Tibial nerve (tissue), 4 donors: Measurements from ENCODE around the gene HSCB. TPM values are rescaled to one million over a fixed set of nuclear protein-coding genes. Genes with fewer than 3 reads are reported as not detected.
"Not testable (repeated sequence)": the region's sequence is repeated elsewhere in the genome, so short reads cannot be mapped to it uniquely, and the experiment has no call there.

Source experiments
- DNase-seq, 2 donors: peaks; one replicate each; pipeline ENCODE4 v3.0.0-alpha.2; 2019; ENCODE audit warnings: low spot score in 2 of 2
- H3K27ac ChIP-seq, 4 donors: fragments of 200-600 bp; sonication (generic) in 3 of 4; one replicate each; pipeline ENCODE4 v1.5.1; 2017 to 2019; ENCODE audit warnings: mild to moderate bottlenecking in 1 of 4
- H3K27me3 ChIP-seq, 2 donors: fragments of 200-600 bp; sonication (generic) in 1 of 2; one replicate each; pipeline versions ENCODE4 v1.5.1 to v1.6.0; 2017 to 2019
- H3K36me3 ChIP-seq, 3 donors: fragments of 200-600 bp; sonication (generic); one replicate each; pipeline ENCODE4 v1.5.1; 2018 to 2019
- H3K4me1 ChIP-seq, 4 donors: fragments of 200-600 bp; sonication (generic) in 3 of 4; one replicate each; pipeline ENCODE4 v1.5.1; 2017 to 2019
- H3K4me3 ChIP-seq, 4 donors: fragments of 200-600 bp; sonication (generic) in 3 of 4; one replicate each; pipeline ENCODE4 v1.5.1; 2017 to 2019; ENCODE audit warnings: mild to moderate bottlenecking in 1 of 4, moderate library complexity in 1 of 4
- H3K9me3 ChIP-seq, 4 donors: fragments of 200-600 bp; sonication (generic) in 3 of 4; one replicate each; pipeline ENCODE4 v1.5.1; 2017 to 2019
- CTCF ChIP-seq, 5 experiments: fragments of 200-600 bp in 3 of 5; fragments of 450-650 bp in 2 of 5; sonication (generic) in 3 of 5; IDR thresholded peaks; one replicate each; pipeline ENCODE4 v1.5.1; 2016 to 2019; ENCODE audit warnings: antibody characterized with exemption in 5 of 5, mild to moderate bottlenecking in 3 of 5, moderate library complexity in 2 of 5
- EP300 ChIP-seq, 2 donors: sonication (generic); formaldehyde crosslinking; IDR thresholded peaks; one replicate each; pipeline ENCODE4 v1.6.1; 2017; ENCODE audit warnings: antibody characterized with exemption in 2 of 2, mild to moderate bottlenecking in 1 of 2
- POLR2A ChIP-seq, 2 donors: fragments of 450-650 bp; IDR thresholded peaks; one replicate each; pipeline ENCODE4 v1.6.1; 2017; ENCODE audit warnings: antibody characterized with exemption in 2 of 2, mild to moderate bottlenecking in 2 of 2, moderate library complexity in 2 of 2
- WGBS, 2 donors: methylation state at CpG; one replicate each; pipeline ENCODE4 v1.1.5; 2018; 5-methylcytosine and 5-hydroxymethylcytosine counted together
- total RNA-seq, 4 donors: library from RNA; depleted of rRNA; stranded (reverse); fragments of >200 nt; gene quantifications; one replicate each; pipeline ENCODE4 v1.1.0, GENCODE V29; 2016

The HSCB gene
- total RNA-seq, 4 donors from 2014 or later: 20.0 to 38.7 (median 27.0) TPM

GRCh38 chr22:28750471-28750881, 8.6 kb downstream of the HSCB start:
- Histone ChIP-seq H3K27me3 (no peaks in the 10 kb centered on the region), H3K27ac (no peak overlapping the region), H3K9me3 (no peaks in the 10 kb centered on the region), H3K4me1 (peaks cover 0 to 8% (median 0%) of the 10 kb centered on the region in 4 donors), H3K4me3 (no peak overlapping the region), H3K36me3 (peaks cover 0 to 87% (median 0%) of the 10 kb centered on the region in 3 donors)
- TF ChIP-seq POLR2A (IDR thresholded peaks at IDR 0.05): no peak
- TF ChIP-seq CTCF (IDR thresholded peaks at IDR 0.05): no peak
- no peak for TF ChIP-seq EP300 (IDR thresholded peaks at IDR 0.05)
- no peak for DNase-seq
- 57 to 68% methylated on average over 6 of the region's 6 CpGs for WGBS, 2 donors

- not testable (repeated sequence) for H3K27me3 ChIP-seq, H3K4me1 ChIP-seq, H3K27ac ChIP-seq, H3K4me3 ChIP-seq, DNase-seq, H3K9me3 ChIP-seq
- 94 to 98% methylated on average over 3 of the region's 3 CpGs for WGBS, 2 donors
- H3K36me3 ChIP-seq: peaks cover 0 to 75% (median 0%) of the 10 kb centered on the region in 3 donors
Observed at GRCh38 chr22:28754512-28754911, 12.7 kb downstream of the HSCB start.

- H3K4me3 ChIP-seq: no peak overlapping the region
- H3K36me3 ChIP-seq: peaks cover 0 to 31% (median 0%) of the 10 kb centered on the region in 3 donors
- H3K27ac ChIP-seq: no peak overlapping the region
Observed at GRCh38 chr22:28759861-28760560, 18.2 kb downstream of the HSCB start.

GRCh38 chr22:28761449-28761755, 19.6 kb downstream of the HSCB start:
- Histone ChIP-seq H3K9me3 (no peaks in the 10 kb centered on the region), H3K27me3 (no peaks in the 10 kb centered on the region), H3K36me3 (peaks cover 0 to 18% (median 0%) of the 10 kb centered on the region in 3 donors), H3K4me3 (no peak overlapping the region), H3K4me1 (no peaks in the 10 kb centered on the region), H3K27ac (no peak overlapping the region)
- no peak for DNase-seq
- 91 to 97% methylated on average over 10 of the region's 10 CpGs for WGBS, 2 donors
- TF ChIP-seq CTCF (IDR thresholded peaks at IDR 0.05) (no peak), POLR2A (IDR thresholded peaks at IDR 0.05) (no peak), EP300 (IDR thresholded peaks at IDR 0.05) (no peak)

More at GRCh38 chr22:28759861-28760560, 18.2 kb downstream of the HSCB start:
- Histone ChIP-seq H3K9me3 (no peaks in the 10 kb centered on the region), H3K4me1 (no peaks in the 10 kb centered on the region), H3K27me3 (no peaks in the 10 kb centered on the region)
- no peak for DNase-seq
- WGBS, 2 donors: 42 to 52% methylated on average over 3 of the region's 3 CpGs
- TF ChIP-seq CTCF (IDR thresholded peaks at IDR 0.05): no peak
- no peak for TF ChIP-seq EP300 (IDR thresholded peaks at IDR 0.05)
- TF ChIP-seq POLR2A (IDR thresholded peaks at IDR 0.05): no peak

GRCh38 chr22:28762000-28762399, 20.2 kb downstream of the HSCB start:
- peaks cover 0 to 13% (median 0%) of the 10 kb centered on the region in 3 donors for H3K36me3 ChIP-seq
- H3K4me3 ChIP-seq, H3K27me3 ChIP-seq, DNase-seq, H3K9me3 ChIP-seq, H3K27ac ChIP-seq, H3K4me1 ChIP-seq: not testable (repeated sequence)
- WGBS, 2 donors: 96% methylated on average over 4 of the region's 4 CpGs

- 92 to 95% methylated on average over 3 of the region's 3 CpGs for WGBS, 2 donors
- TF ChIP-seq POLR2A (IDR thresholded peaks at IDR 0.05) (no peak), EP300 (IDR thresholded peaks at IDR 0.05) (no peak), CTCF (IDR thresholded peaks at IDR 0.05) (no peak)
- no peak for DNase-seq
Observed at GRCh38 chr22:28766628-28767027, 24.8 kb downstream of the HSCB start.

More at GRCh38 chr22:28766628-28767027, 24.8 kb downstream of the HSCB start:
- Histone ChIP-seq H3K9me3 (peaks cover 0 to 8% (median 0%) of the 10 kb centered on the region in 4 donors), H3K27ac (no peak overlapping the region), H3K4me1 (no peaks in the 10 kb centered on the region), H3K36me3 (no peaks in the 10 kb centered on the region), H3K4me3 (no peak overlapping the region), H3K27me3 (no peaks in the 10 kb centered on the region)
